Measurements from ENCODE around the gene TNFAIP3. TPM values are rescaled to one million over a fixed set of nuclear protein-coding genes. Genes with fewer than 3 reads are reported as not detected.

TNFAIP3 gene
- total and polyA plus RNA-seq, 2 of the 8 experiments (the other 6 are each of a cell fraction or from before 2014, with no cell fraction given), result 1.6 to 2.0 TPM

DNA sequence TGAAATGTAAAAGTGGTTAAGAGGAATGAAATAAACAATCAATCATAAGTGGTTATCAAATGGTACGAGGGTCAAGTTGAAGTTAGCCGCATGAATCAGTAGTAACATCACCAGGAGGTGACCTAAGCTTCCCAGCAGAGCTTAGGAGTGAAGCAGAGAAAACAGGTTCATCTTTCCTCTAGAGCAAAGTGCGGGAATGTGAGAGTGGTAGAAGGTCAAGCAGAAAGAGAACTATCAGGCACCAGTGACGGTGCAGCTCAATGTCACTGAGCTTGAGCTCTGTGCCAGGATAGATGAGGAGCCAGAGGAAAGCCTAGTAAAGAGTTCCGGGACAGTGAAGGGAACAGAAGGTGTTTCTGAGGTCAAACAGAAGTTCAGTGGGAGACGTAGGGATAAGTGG lies 20.8 kb upstream of the TNFAIP3 start (continued):
- TF ChIP-seq GABPA (IDR thresholded peaks at IDR 0.05; ENCODE audit: borderline replicate concordance, insufficient read depth, low read length) (no peak), YY1 (IDR thresholded peaks at IDR 0.05; ENCODE audit: low read depth, low read length) (no peak)
